K562 (cell line): ENCODE data around the gene LIN28A. TPM values are rescaled to one million over a fixed set of nuclear protein-coding genes. Genes with fewer than 3 reads are reported as not detected.

Experiments
- CBFA2T2 ChIP-seq: fragments of 450-650 bp; conservative IDR thresholded peaks from 2 replicates; pipeline ENCODE4 v1.6.1; 2017; ENCODE audit warnings: mild to moderate bottlenecking
- CEBPG ChIP-seq, 3 experiments: fragments of 200-800 bp in 1 of 3; sonication (Bioruptor generic) in 1 of 3; sonication (generic) in 1 of 3; formaldehyde crosslinking in 1 of 3; IDR thresholded peaks in 2 of 3; conservative IDR thresholded peaks in 1 of 3; 2 replicates each; pipeline versions ENCODE4 v1.6.1 to v1.8.0; 2016 to 2022; ENCODE audit warnings: missing compliant biosample characterization in 2 of 3, missing genetic modification characterization in 2 of 3, mild to moderate bottlenecking in 1 of 3, missing genetic modification reagents in 1 of 3
- EGR1 ChIP-seq: fragments of 450-650 bp; conservative IDR thresholded peaks from 2 replicates; pipeline ENCODE4 v1.6.1; 2017; ENCODE audit warnings: mild to moderate bottlenecking
- MTA3 ChIP-seq: fragments of 450-650 bp; formaldehyde crosslinking; IDR thresholded peaks from 2 replicates; pipeline ENCODE4 v1.6.1; 2017; ENCODE audit warnings: mild to moderate bottlenecking, borderline replicate concordance
- NUFIP1 ChIP-seq: fragments of 450-650 bp; IDR thresholded peaks from 2 replicates; pipeline ENCODE4 v1.6.1; 2018; ENCODE audit not compliant: partially characterized antibody
- TBL1XR1 ChIP-seq, 2 experiments: IDR thresholded peaks; 2 replicates each; pipeline ENCODE4 v1.6.1; 2012; ENCODE audit warnings: improper control_type of control experiment in 2 of 2, low read length in 2 of 2, mild to moderate bottlenecking in 1 of 2
- TRIM24 ChIP-seq, 2 experiments: fragments of 450-650 bp; IDR thresholded peaks; 2 replicates each; pipeline ENCODE4 v1.6.1; 2016
- ZNF184 ChIP-seq: sonication (generic); formaldehyde crosslinking; IDR thresholded peaks from 2 replicates; pipeline ENCODE4 v1.5.0; 2020; ENCODE audit warnings: missing genetic modification reagents
- polyA plus RNA-seq, 8 experiments: library from polyadenylated mRNA; depleted of rRNA in 4 of 8; stranded (reverse) in 5 of 8; unstranded in 3 of 8; fragments of >200 nt; fragmentation: Nextera tagmentation in 2 of 8; fragmentation: Illumina TruSeq in 1 of 8; extraction: Ambion mirVana in 2 of 8; extraction: Trizol in 1 of 8; gene quantifications; 2 replicates each; pipeline versions ENCODE4 v1.2.1 to v1.2.3, GENCODE V29; 2011 to 2014; ENCODE audit warnings: inconsistent platforms in 1 of 8, missing spikeins in 1 of 8
- total RNA-seq, 7 experiments: library from RNA; depleted of rRNA in 6 of 7; stranded (reverse); fragments of >200 nt in 6 of 7; fragmentation: Illumina TruSeq in 2 of 7; extraction: Trizol in 2 of 7; gene quantifications; 2 replicates each; pipeline versions ENCODE4 v1.2.1 to v1.2.3, GENCODE V29; 2011 to 2021; ENCODE audit warnings: low replicate concordance in 1 of 7
- TF ChIP-seq, protein P1 (sequence below): fragments of 450-650 bp; formaldehyde crosslinking; IDR thresholded peaks from 2 replicates; pipeline ENCODE4 v1.4.0; 2022; ENCODE audit warnings: mild to moderate bottlenecking, moderate library complexity
- TF ChIP-seq, protein P2 (sequence below): fragments of 250-450 bp; sonication (Bioruptor Pico); IDR thresholded peaks from 2 replicates; pipeline ENCODE4 v1.8.0; 2021; ENCODE audit warnings: borderline replicate concordance, mild to moderate bottlenecking, moderate library complexity; ENCODE audit not compliant: poor library complexity, severe bottlenecking
- TF ChIP-seq, protein P3 (sequence below): fragments of 250-450 bp; sonication (Bioruptor Pico); IDR thresholded peaks from 2 replicates; pipeline ENCODE4 v1.8.0; 2022; ENCODE audit warnings: inconsistent platforms
- TF ChIP-seq, protein P4 (sequence below): sonication (generic); formaldehyde crosslinking; IDR thresholded peaks from 2 replicates; pipeline ENCODE4 v1.9.0; 2022; ENCODE audit warnings: mild to moderate bottlenecking, missing genetic modification reagents
- TF ChIP-seq, protein P5 (sequence below): fragments of 450-650 bp; IDR thresholded peaks from 2 replicates; pipeline ENCODE4 v1.7.1; 2018; ENCODE audit warnings: mild to moderate bottlenecking, low read depth; ENCODE audit not compliant: partially characterized antibody

LIN28A gene
- total and polyA plus RNA-seq, 9 of the 15 experiments (the other 6 are each of a cell fraction or from before 2014, with no cell fraction given) = 0.80 to 5.4 (median 3.9) TPM

DNA sequence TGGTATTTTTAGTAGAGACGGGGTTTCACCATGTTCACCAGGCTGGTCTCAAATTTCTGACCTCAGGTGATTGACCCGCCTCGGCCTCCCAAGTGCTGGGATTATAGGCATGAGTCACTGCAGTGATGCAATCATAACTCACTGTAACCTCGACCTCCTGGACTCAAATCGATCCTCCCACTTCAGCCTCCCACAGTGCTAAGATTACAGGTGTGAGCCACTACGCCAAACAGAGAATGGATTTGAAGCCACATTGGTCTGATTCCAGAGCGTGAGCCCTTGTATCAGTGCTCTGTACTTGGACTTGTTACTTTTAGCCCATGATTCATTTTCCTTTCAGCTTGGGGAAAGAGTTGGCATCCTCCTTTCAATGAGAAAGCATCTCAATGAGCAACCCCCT is 23.2 kb upstream of the LIN28A start (continued):
- TF ChIP-seq, protein P1, sequence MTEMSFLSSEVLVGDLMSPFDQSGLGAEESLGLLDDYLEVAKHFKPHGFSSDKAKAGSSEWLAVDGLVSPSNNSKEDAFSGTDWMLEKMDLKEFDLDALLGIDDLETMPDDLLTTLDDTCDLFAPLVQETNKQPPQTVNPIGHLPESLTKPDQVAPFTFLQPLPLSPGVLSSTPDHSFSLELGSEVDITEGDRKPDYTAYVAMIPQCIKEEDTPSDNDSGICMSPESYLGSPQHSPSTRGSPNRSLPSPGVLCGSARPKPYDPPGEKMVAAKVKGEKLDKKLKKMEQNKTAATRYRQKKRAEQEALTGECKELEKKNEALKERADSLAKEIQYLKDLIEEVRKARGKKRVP (CRISPR knock-in tag) = peak; percentile 75; the same call in 1 of the 2 replicates
- peak; percentile 59 for TF ChIP-seq CBFA2T2
- TF ChIP-seq, protein P2, sequence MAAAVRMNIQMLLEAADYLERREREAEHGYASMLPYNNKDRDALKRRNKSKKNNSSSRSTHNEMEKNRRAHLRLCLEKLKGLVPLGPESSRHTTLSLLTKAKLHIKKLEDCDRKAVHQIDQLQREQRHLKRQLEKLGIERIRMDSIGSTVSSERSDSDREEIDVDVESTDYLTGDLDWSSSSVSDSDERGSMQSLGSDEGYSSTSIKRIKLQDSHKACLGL (CRISPR knock-in tag) = no peak
- TF ChIP-seq, protein P3, sequence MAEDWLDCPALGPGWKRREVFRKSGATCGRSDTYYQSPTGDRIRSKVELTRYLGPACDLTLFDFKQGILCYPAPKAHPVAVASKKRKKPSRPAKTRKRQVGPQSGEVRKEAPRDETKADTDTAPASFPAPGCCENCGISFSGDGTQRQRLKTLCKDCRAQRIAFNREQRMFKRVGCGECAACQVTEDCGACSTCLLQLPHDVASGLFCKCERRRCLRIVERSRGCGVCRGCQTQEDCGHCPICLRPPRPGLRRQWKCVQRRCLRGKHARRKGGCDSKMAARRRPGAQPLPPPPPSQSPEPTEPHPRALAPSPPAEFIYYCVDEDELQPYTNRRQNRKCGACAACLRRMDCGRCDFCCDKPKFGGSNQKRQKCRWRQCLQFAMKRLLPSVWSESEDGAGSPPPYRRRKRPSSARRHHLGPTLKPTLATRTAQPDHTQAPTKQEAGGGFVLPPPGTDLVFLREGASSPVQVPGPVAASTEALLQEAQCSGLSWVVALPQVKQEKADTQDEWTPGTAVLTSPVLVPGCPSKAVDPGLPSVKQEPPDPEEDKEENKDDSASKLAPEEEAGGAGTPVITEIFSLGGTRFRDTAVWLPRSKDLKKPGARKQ (CRISPR knock-in tag) = no peak
- TF ChIP-seq EGR1 = peak; percentile 68
- TF ChIP-seq, protein P4, sequence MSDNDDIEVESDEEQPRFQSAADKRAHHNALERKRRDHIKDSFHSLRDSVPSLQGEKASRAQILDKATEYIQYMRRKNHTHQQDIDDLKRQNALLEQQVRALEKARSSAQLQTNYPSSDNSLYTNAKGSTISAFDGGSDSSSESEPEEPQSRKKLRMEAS = peak; percentile 45
- no peak for TF ChIP-seq ZNF184 (CRISPR knock-in tag)
- TF ChIP-seq, protein P5, sequence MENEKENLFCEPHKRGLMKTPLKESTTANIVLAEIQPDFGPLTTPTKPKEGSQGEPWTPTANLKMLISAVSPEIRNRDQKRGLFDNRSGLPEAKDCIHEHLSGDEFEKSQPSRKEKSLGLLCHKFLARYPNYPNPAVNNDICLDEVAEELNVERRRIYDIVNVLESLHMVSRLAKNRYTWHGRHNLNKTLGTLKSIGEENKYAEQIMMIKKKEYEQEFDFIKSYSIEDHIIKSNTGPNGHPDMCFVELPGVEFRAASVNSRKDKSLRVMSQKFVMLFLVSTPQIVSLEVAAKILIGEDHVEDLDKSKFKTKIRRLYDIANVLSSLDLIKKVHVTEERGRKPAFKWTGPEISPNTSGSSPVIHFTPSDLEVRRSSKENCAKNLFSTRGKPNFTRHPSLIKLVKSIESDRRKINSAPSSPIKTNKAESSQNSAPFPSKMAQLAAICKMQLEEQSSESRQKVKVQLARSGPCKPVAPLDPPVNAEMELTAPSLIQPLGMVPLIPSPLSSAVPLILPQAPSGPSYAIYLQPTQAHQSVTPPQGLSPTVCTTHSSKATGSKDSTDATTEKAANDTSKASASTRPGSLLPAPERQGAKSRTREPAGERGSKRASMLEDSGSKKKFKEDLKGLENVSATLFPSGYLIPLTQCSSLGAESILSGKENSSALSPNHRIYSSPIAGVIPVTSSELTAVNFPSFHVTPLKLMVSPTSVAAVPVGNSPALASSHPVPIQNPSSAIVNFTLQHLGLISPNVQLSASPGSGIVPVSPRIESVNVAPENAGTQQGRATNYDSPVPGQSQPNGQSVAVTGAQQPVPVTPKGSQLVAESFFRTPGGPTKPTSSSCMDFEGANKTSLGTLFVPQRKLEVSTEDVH = peak; percentile 24
- no peak for TF ChIP-seq NUFIP1
- peak; percentile 70 to 92; a peak in 3 of 4 replicates for TF ChIP-seq TRIM24 (IDR thresholded peaks at IDR 0.05)
- peak in 1 of 2 experiments; percentile 59; a peak in 1 of 4 replicates for TF ChIP-seq TBL1XR1 (IDR thresholded peaks at IDR 0.05; ENCODE audit: low read length in 2 of 2)
- 0 out of 2 replicates have a peak, but pooled peaks have one; percentile 38 for TF ChIP-seq MTA3
- TF ChIP-seq CEBPG (CRISPR knock-in tag; IDR thresholded peaks at IDR 0.05) = peak; percentile 99
- peak; percentile 92 to 98 for TF ChIP-seq CEBPG (tag; conservative IDR thresholded peaks at IDR 0.05 in 1 of 2, IDR thresholded peaks at IDR 0.05 in 1 of 2)
